Breast epithelium (tissue), 4 donors: ENCODE results near the gene CXCL9. TPM values are rescaled to one million over a fixed set of nuclear protein-coding genes. Genes with fewer than 3 reads are reported as not detected.
"Not testable (repeated sequence)": the region's sequence is repeated elsewhere in the genome, so short reads cannot be mapped to it uniquely, and the experiment has no call there.

Experiments
- DNase-seq, 2 donors: peaks; one replicate each; pipeline ENCODE4 v3.0.0-alpha.2; 2019; ENCODE audit warnings: low spot score in 2 of 2
- H3K27ac ChIP-seq, 2 donors: fragments of 200-600 bp; sonication (generic) in 1 of 2; one replicate each; pipeline ENCODE4 v1.5.1; 2016 to 2019; ENCODE audit warnings: mild to moderate bottlenecking in 1 of 2
- H3K27me3 ChIP-seq, 2 donors: fragments of 200-600 bp; sonication (generic) in 1 of 2; one replicate each; pipeline versions ENCODE4 v1.5.1 to v1.6.0; 2017 to 2019; ENCODE audit warnings: control low read depth in 1 of 2, mild to moderate bottlenecking in 1 of 2
- H3K36me3 ChIP-seq: fragments of 200-600 bp; one replicate; pipeline ENCODE4 v1.5.1; 2019
- H3K4me1 ChIP-seq, 2 donors: fragments of 200-600 bp; sonication (generic); one replicate each; pipeline ENCODE4 v1.5.1; 2016 to 2019; ENCODE audit warnings: control low read depth in 1 of 2
- H3K4me3 ChIP-seq, 3 donors: fragments of 200-600 bp; sonication (generic); 1 replicate in 2 of 3; 2 replicates in 1 of 3; pipeline ENCODE4 v1.5.1; 2016 to 2019; ENCODE audit warnings: mild to moderate bottlenecking in 3 of 3, moderate library complexity in 2 of 3
- H3K9me3 ChIP-seq, 2 donors: fragments of 200-600 bp; sonication (generic) in 1 of 2; one replicate each; pipeline ENCODE4 v1.5.1; 2016 to 2019; ENCODE audit warnings: control low read depth in 1 of 2
- CTCF ChIP-seq, 3 donors: fragments of 450-650 bp; IDR thresholded peaks; one replicate each; pipeline ENCODE4 v1.5.1; 2016 to 2017; ENCODE audit warnings: antibody characterized with exemption in 3 of 3, mild to moderate bottlenecking in 3 of 3, moderate library complexity in 3 of 3
- POLR2A ChIP-seq: fragments of 450-650 bp; IDR thresholded peaks from one replicate; pipeline ENCODE4 v1.6.1; 2016; ENCODE audit warnings: antibody characterized with exemption, mild to moderate bottlenecking, moderate library complexity
- POLR2AphosphoS5 ChIP-seq, 3 donors: sonication (generic); formaldehyde crosslinking; IDR thresholded peaks; one replicate each; pipeline ENCODE4 v1.6.1; 2017; ENCODE audit warnings: antibody characterized with exemption in 3 of 3
- intact Hi-C: fragments of 100-400 bp; cut with DNase I; formaldehyde crosslinking; loops from one replicate; pipeline ENCODE4 v1.15.1; 2023; ENCODE audit warnings: low total_unique reads
- total RNA-seq, 3 donors: library from RNA; depleted of rRNA; stranded (reverse); fragments of >200 nt; gene quantifications; one replicate each; pipeline ENCODE4 v1.1.0, GENCODE V29; 2016

Gene CXCL9
- total RNA-seq, result 1 to 10 TPM in 2 of 3 donors, not detected in 1; 2.3 to 2.7 TPM

GRCh38 chr4:76007089-76007862, at the start of gene CXCL9:
Gene CXCL9, minus strand, starts transcription at chr4:76007509. Its CDS starts 60 bp downstream, at chr4:76007449.
- no peak within 1 kb of the TSS for H3K4me3 ChIP-seq
- H3K27me3 ChIP-seq, result no peaks in the 10 kb centered on the region
- TF ChIP-seq POLR2A (no peak), CTCF (IDR thresholded peaks at IDR 0.05) (no peak), POLR2AphosphoS5 (IDR thresholded peaks at IDR 0.05) (no peak)
- H3K9me3 ChIP-seq, result no peaks in the 10 kb centered on the region
- no peaks in the 10 kb centered on the region for H3K36me3 ChIP-seq
- DNase-seq, result no peak
- no peaks in the 10 kb centered on the region for H3K4me1 ChIP-seq
- intact Hi-C loops, result no loop called here
- no peak within 1 kb of the TSS for H3K27ac ChIP-seq

GRCh38 chr4:76055421-76055820, 48.1 kb upstream of the CXCL9 start:
- H3K4me1 ChIP-seq, result no peaks in the 10 kb centered on the region
- no peaks in the 10 kb centered on the region for H3K27me3 ChIP-seq
- no peaks in the 10 kb centered on the region for H3K36me3 ChIP-seq
- no peak overlapping the region for H3K27ac ChIP-seq
- TF ChIP-seq CTCF (IDR thresholded peaks at IDR 0.05) (no peak), POLR2AphosphoS5 (IDR thresholded peaks at IDR 0.05) (no peak), POLR2A (no peak)
- DNase-seq, result no peak
- intact Hi-C loops, result no loop called here
- H3K9me3 ChIP-seq, result no peaks in the 10 kb centered on the region
- H3K4me3 ChIP-seq, result no peak overlapping the region

DNA sequence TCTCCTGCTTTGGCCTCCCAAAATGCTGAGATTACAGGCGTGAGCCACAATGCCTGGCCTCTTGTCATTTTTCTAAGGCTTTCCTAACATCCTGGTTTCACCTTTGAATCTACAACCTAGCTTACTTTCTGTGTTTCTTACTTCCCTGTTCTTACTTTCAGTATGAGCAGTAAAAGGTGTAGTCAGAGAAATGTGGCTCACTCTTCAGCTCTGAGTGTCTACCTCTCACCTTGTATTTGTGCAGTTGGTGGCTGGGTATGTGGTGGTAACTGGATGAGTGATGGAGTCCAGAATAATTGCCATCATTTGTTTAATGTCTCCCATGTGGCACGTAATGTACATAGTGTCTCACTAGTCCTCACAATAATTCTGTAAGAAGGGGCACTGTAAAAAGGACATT, 47.7 kb upstream of the CXCL9 start:
- intact Hi-C loops, result no loop called here
- no peak for DNase-seq
- Histone ChIP-seq H3K36me3 (no peaks in the 10 kb centered on the region), H3K27ac (no peak overlapping the region), H3K4me3 (no peak overlapping the region), H3K4me1 (no peaks in the 10 kb centered on the region), H3K27me3 (no peaks in the 10 kb centered on the region), H3K9me3 (no peaks in the 10 kb centered on the region)
- TF ChIP-seq CTCF (IDR thresholded peaks at IDR 0.05) (no peak), POLR2A (no peak), POLR2AphosphoS5 (IDR thresholded peaks at IDR 0.05) (no peak)

GRCh38 chr4:76053730-76054129, 46.4 kb upstream of the CXCL9 start:
- intact Hi-C loops, result no loop called here
- Histone ChIP-seq H3K27me3 (no peaks in the 10 kb centered on the region), H3K4me3 (no peak overlapping the region), H3K27ac (no peak overlapping the region), H3K9me3 (no peaks in the 10 kb centered on the region), H3K4me1 (no peaks in the 10 kb centered on the region), H3K36me3 (no peaks in the 10 kb centered on the region)
- no peak for DNase-seq
- TF ChIP-seq POLR2A (no peak), CTCF (IDR thresholded peaks at IDR 0.05) (no peak), POLR2AphosphoS5 (IDR thresholded peaks at IDR 0.05) (no peak)

GRCh38 chr4:76050560-76051050, 43.3 kb upstream of the CXCL9 start:
- intact Hi-C loops, H3K9me3 ChIP-seq, H3K27ac ChIP-seq, H3K27me3 ChIP-seq, H3K36me3 ChIP-seq, H3K4me1 ChIP-seq, H3K4me3 ChIP-seq, DNase-seq: not testable (repeated sequence)

GRCh38 chr4:76049860-76050416, 42.6 kb upstream of the CXCL9 start:
- H3K27ac ChIP-seq, intact Hi-C loops, H3K4me3 ChIP-seq, H3K36me3 ChIP-seq, H3K9me3 ChIP-seq, H3K4me1 ChIP-seq, H3K27me3 ChIP-seq, DNase-seq: not testable (repeated sequence)

DNA sequence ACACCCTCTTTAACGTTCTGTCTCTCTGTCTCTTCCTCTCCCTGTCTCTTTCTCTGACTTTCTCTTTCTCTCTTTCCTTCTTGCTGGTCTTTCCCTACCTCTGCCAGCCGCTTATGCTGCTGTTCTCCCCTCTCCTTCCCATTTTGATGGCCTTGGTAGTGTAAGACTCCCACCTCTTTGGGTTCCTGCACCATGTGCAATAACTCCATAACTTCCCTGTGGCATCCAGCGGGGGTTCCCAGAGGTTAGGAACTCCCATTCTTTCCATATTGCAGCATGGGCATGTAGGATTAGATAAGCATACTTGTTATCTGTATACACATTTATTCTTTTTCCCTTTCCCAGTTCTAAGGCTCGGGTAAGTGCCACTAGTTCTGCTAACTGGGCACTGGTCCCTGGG, 37.4 kb upstream of the CXCL9 start:
- H3K27ac ChIP-seq, H3K27me3 ChIP-seq, intact Hi-C loops, H3K4me3 ChIP-seq, H3K9me3 ChIP-seq, H3K36me3 ChIP-seq, DNase-seq, H3K4me1 ChIP-seq: not testable (repeated sequence)

DNA sequence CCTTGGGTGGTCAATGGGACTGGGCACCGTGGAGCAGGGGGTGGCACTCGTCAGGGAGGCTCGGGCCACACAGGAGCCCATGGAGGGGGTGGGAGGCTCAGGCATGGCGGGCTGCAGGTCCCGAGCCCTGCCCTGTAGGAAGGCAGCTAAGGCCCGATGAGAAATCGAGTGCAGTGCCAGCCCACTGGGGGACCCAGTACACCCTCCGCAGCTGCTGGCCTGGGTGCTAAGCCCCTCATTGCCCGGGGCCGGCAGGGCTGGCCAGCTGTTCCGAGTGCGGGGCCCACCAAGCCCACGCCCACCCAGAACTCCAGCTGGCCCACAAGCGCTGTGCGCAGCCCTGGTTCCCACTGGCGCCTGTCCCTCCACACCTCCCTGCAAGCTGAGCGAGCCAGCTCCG, 36.0 kb upstream of the CXCL9 start:
- H3K4me1 ChIP-seq, H3K4me3 ChIP-seq, H3K9me3 ChIP-seq, intact Hi-C loops, H3K27ac ChIP-seq, H3K36me3 ChIP-seq, H3K27me3 ChIP-seq, DNase-seq: not testable (repeated sequence)
